ENCODE data around the gene L3MBTL4.

Gene L3MBTL4

DNA sequence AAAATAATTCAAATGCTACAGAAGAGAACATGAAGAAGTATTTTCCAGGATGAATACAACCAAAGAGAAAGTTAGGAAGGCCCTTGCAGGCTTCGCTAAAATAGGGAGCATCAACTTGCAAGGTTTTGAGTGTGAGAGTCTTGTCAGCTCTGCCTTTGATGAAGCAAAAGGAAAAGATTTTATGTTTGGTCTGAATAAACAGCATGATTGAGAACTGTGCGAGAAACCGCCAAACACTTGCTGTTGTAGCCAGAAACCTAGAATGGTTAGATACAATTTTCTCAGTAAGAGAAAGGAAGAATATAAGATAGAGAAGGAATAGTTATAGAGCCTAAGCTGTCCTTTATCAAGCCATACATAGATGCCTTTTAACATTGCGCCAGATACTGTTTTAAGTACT, 163.6 kb downstream of the L3MBTL4 start:
- no peak for DNase-seq (ENCODE audit: low spot score)

DNA sequence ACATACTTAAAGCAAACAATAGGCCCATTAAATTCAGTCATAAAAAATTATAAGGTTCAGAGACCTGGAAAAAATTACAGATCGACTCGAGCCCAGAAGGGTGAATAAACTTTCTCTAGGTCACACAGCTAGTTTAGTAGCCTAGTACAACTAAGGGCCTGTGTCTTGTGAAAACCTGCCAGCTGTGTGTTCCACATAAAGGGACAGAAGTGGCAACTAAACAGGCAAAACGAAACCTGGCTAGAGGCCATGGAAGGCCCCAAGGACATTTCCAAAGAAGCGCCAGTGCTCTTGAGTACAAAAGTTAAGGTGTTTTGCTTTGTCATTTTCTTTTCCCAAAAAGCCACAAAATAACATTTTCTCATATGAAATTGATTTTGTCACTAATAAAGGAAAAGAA, 164.9 kb downstream of the L3MBTL4 start:
- DNase-seq (ENCODE audit: low spot score): no peak

DNA sequence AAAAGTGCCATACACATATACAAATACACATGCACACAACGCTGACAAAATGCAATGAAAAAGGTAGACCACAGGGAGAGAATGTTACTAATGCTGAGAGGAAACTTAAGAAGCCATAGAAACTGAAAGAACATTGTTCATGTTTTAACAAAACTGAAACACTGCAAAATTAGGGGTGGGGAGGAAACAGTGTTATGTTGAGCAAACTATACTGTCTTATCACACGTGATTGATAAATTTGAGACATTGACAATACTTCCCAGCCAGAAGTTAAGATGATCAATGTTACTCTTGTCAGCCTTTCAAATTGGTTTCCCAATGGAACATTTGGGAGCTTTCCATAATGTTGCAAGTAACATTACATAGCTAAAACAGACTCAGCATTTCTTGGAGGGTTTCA, 165.5 kb downstream of the L3MBTL4 start:
- no peak for DNase-seq (ENCODE audit: low spot score)

- no peak for DNase-seq (ENCODE audit: low spot score)
These were observed 166.7 kb downstream of the L3MBTL4 start for GRCh38 chr18:6248017-6248416.

DNA sequence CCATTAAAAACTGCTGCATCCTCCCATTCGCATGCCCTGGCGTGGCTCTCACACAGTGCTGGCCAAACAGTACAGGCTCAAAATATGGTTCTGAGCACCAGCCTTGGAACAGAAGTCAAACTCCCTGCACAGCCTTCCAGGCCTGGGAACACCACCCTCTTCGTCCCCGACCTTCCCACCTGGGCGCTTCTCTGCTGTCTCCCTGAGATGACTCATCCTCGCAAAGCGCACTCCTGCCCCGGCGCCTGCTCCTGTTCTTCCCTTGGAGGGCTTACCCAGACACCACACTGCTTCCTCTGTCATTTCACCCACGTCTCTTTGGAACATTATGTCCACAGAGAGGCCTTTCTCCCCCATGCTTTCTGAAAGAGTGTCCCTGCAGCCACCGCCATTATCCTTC, 172.7 kb downstream of the L3MBTL4 start:
- DNase-seq (ENCODE audit: low spot score): no peak

- no peak for DNase-seq (ENCODE audit: low spot score)
These were observed 175.0 kb downstream of the L3MBTL4 start for GRCh38 chr18:6239716-6240115.

GRCh38 chr18:6236258-6236657, 178.5 kb downstream of the L3MBTL4 start:
- peak; percentile 73 for DNase-seq (ENCODE audit: low spot score)

GRCh38 chr18:6222271-6222670, 192.4 kb downstream of the L3MBTL4 start:
- peak; percentile 41 for DNase-seq (ENCODE audit: low spot score)

DNA sequence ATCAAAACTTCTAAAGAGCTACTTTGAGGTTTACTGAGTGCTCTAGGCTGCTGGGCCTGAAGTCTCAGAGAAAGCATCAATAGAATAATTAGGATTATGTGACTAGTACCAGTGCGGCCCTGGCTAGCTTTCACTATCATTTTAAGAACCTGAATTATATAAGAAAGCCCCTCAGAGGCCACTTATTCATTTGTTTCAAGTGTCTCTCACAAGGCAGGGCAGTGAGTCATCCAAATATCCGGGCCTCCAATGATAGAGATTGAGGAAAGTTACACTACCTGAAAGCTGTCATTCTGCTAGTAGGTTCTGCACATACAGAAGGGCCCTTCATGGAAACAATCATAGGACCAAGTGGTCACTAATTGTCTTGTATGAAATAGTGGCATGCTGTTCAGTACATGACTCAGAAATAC, 193.1 kb downstream of the L3MBTL4 start:
- DNase-seq (ENCODE audit: low spot score): no peak

DNA sequence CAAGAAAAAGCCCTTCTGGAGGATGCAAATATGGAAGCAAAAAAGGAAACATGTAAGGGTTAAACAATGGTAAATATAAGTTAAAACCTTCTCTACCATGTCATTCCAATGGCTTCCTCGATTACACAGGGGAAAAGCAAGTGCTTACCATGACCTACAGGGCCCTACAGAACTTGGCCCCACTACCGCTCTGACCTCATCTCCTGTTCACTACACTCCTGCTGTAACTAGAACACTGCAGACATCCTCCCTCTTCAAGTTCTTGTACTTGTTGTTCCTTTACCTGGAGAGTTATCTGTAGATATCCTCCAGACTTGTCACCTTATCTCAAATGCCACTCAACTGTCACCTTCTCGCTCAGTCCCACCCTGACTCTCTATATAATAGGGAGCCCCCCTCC, 194.6 kb downstream of the L3MBTL4 start:
- DNase-seq (ENCODE audit: low spot score): no peak

DNA sequence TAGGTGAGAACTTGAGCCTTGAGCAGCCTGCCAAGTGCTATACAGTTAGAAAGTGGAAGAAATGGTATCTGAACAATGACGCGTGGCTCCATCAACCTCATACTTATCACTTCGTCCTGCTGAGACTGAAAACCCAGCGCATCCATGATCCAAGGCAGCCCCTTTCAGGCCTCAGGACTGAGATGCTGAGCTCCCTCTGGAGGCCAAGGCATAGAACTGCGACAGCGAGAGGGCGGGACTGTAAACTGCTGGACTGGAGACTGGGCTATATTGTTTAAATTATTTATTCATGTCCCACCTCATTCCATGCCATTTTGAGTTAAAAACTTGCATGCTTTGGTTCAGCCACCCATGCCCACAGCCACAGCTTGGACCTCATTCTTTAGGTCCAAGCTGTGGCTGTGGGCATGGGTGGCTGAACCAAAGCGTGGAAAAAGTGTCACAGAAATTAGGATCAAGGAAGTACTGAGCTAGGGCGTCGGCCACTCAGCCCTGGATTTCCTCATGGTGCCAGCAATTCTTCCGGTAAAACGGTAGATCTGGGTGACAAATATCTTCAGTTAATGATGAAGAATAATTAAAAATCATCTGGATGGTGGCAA, 195.5 kb downstream of the L3MBTL4 start:
- peak; percentile 35 for DNase-seq (ENCODE audit: low spot score)

- no peak for DNase-seq (ENCODE audit: low spot score)
These were observed 198.8 kb downstream of the L3MBTL4 start for GRCh38 chr18:6215888-6216287.

- DNase-seq (ENCODE audit: low spot score): no peak
These were observed 203.6 kb downstream of the L3MBTL4 start for GRCh38 chr18:6211174-6211504.

- DNase-seq (ENCODE audit: low spot score): no peak
These were observed 204.2 kb downstream of the L3MBTL4 start for GRCh38 chr18:6210349-6211173.

DNA sequence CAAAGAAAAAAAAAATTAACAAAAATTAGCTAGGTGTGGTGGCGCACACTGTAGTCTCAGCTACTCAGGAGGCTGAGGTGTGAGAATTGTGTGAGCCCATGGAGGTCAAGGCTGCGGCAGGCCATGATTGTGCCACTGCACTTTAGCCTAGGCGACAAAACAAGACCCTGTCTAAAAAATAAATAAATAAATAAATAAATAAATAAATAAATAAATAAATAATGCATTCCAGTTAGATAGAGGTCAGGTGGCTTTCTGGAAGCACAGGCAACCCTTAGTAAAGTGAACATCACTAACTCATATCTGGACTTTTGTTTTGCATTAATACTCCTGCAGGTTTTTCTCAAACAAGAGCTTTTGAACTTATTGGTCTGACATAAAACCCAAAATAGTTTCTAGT, 206.8 kb downstream of the L3MBTL4 start:
- no peak for DNase-seq (ENCODE audit: low spot score)

DNA sequence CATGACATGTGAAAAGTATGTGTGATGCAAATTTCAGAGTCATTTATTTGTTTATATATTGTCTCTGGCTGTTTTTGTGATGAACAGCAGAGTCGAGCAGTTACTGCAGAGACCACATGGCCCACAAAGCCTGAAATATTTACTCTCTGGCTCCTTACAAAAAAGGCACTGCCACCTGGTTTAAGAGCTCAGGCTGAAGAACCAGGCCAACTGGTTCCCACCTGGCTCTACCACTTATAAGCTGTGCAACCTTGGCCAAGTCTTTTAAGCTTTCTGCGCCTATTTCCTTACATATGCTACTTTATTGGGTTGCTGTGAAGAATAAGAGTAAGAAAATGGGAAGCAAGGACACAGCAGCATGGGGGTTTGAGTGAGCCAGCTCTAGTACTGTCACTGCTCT, 207.6 kb downstream of the L3MBTL4 start:
- no peak for DNase-seq (ENCODE audit: low spot score)

DNA sequence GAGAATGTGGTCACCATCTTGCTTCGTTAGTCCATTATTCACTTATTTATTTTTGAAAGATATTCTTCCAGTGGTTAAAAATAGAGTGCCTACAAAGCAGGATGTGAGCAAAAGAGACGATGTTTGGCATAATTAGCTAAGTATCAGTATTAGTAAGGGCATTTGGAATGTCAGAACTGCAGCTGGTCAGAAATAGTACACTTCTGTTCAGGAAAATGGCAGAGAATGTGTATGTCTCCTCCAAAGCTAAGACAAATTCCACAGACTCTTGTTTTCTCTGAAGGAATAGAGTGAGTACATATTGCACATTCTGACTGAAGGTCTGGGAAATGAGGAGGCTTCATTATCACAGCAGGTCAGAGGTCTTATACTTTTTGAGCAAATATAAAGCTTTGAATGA, 209.0 kb downstream of the L3MBTL4 start:
- no peak for DNase-seq (ENCODE audit: low spot score)

DNA sequence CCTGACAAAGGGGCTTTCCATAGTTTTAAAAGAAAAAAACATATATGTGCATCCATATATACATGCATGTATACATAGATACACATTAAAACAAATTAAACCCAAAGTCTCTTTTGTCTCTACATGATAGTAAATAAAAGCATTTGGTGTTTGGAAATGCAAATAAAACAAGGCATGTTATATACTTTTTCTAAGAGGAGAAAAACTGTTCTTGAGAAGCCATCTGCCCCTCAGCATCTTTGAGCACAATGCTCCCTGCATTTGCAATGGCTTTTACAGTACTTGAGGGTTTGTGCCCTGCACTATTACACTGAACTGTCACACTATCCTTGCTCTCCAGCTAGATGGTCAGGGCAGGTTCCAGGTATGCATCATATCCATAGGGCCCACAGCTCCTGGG, 210.2 kb downstream of the L3MBTL4 start:
- no peak for DNase-seq (ENCODE audit: low spot score)

DNA sequence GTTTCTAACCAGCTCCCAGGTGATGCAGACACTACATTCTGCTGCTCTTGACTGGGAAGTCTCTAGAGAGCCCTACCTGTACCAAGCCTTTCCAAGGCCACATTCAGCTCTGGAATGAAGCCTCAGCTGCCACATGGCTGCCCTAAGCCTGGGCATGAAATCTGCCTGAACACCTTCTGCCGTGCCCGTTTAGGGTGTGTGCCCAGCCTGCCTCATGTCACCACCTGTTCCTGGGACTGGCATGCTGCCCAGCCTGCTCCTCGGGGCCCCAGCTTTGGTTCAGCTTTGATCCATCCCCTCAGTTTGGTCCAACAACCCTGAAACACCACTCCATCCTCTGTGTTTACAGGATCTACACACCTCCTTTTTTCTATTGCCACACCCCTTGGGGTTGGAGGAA, 210.9 kb downstream of the L3MBTL4 start:
- DNase-seq (ENCODE audit: low spot score): no peak

GRCh38 chr18:6202861-6203260, 211.8 kb downstream of the L3MBTL4 start:
- DNase-seq (ENCODE audit: low spot score): no peak

DNA sequence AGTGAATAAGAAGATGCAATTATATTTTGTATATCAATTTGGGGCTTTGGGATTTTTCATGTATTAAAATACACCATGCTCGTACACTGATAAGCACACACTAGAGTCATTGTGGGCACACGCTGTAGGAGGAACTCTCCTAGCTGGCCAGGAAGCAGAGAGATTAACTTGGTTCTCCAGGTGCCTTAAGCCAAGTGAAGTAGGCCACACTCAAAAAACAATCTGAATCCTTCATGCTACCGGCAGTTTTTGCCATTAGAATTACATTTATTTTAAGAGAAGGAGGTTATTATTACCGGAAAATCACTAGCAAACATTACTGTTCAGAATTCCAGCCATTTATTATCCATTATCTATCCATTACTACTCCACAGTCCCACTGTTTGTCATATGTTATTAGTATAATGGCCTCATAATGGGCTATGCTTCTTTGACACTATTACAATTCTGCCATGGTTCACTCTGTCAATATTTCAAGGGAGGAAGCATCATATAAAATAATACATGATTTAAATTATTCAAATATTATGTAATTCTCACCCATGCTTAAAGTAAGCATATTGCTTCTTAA, 214.4 kb downstream of the L3MBTL4 start:
- DNase-seq (ENCODE audit: low spot score): no peak

DNA sequence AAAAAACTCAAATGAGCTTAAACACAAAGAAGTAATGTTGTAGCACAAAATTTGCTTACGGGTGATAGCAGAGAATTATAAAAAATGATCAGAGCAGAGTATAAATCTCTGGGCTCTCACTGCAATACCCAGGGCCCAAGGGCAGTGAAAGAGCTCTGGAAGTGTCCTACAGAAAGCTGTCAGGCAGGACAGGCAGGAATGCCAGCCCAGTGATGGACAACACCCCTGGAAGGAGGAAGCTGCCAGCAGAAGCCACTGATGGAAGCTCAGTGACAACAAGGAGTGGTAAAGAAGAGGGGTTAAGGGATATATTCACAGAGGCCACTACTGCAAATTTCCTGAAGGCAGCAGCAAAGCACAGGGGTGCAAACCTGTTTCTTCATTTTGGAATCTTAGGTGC, 214.9 kb downstream of the L3MBTL4 start:
- no peak for DNase-seq (ENCODE audit: low spot score)

DNA sequence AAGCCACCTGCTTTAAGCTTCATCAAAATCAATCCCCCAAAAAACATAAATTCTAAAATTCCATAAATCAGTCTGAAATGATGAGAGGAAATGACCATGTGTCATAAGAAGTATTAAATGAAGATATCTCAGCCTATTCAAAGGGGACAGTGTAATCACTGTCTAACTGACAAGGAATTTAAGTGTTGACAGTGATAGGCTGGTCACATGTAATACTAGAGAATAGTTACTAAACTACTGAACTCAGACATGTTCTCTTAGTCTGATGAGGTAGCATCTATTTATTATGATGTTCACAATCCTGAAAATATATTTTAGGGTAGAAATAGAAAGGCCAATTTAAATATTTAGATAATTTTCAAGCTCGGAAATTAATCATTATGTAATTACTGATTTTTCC, 216.1 kb downstream of the L3MBTL4 start:
- no peak for DNase-seq (ENCODE audit: low spot score)

- DNase-seq (ENCODE audit: low spot score): no peak
These were observed 220.1 kb downstream of the L3MBTL4 start for GRCh38 chr18:6194640-6195039.

Measured in globus pallidus (tissue), 1 donor.